HG03025 (cell line): ENCODE data around the gene INPP5F.
"Not testable (repeated sequence)": the region's sequence is repeated elsewhere in the genome, so short reads cannot be mapped to it uniquely, and the experiment has no call there.

Experiments used
- ATAC-seq: cut with Tn5 transposase; IDR thresholded peaks from one replicate; pipeline ENCODE4 v1.9.1; 2021; ENCODE audit warnings: mild to moderate bottlenecking, moderate library complexity; ENCODE audit not compliant: unreplicated experiment, low FRiP score

Gene INPP5F

GRCh38 chr10:119772334-119772733, 46.5 kb downstream of the INPP5F start:
- no peak for ATAC-seq

GRCh38 chr10:119773041-119773440, 47.2 kb downstream of the INPP5F start:
- not testable (repeated sequence) for ATAC-seq

GRCh38 chr10:119775529-119775928, 49.7 kb downstream of the INPP5F start:
- no peak for ATAC-seq

GRCh38 chr10:119776536-119776935, 50.7 kb downstream of the INPP5F start:
- no peak for ATAC-seq

GRCh38 chr10:119777686-119778085, 51.8 kb downstream of the INPP5F start:
- ATAC-seq: no peak

- no peak for ATAC-seq
Observed at GRCh38 chr10:119778776-119779445, 53.1 kb downstream of the INPP5F start.

GRCh38 chr10:119780879-119781480, 55.1 kb downstream of the INPP5F start:
- ATAC-seq: no peak

- ATAC-seq: no peak
Observed at GRCh38 chr10:119781498-119781897, 55.6 kb downstream of the INPP5F start.

- ATAC-seq: no peak
Observed at GRCh38 chr10:119782981-119783664, 57.3 kb downstream of the INPP5F start.

GRCh38 chr10:119783665-119784027, 57.8 kb downstream of the INPP5F start:
- ATAC-seq: no peak

GRCh38 chr10:119784340-119785067, 58.7 kb downstream of the INPP5F start:
- no peak for ATAC-seq

- ATAC-seq: no peak
Observed at GRCh38 chr10:119786117-119786769, 60.4 kb downstream of the INPP5F start.

- ATAC-seq: not testable (repeated sequence)
Observed at GRCh38 chr10:119795101-119795500, 69.3 kb downstream of the INPP5F start.

- ATAC-seq: no peak
Observed at GRCh38 chr10:119796039-119796438, 70.2 kb downstream of the INPP5F start.

- no peak for ATAC-seq
Observed at GRCh38 chr10:119801176-119801575, 75.3 kb downstream of the INPP5F start.

GRCh38 chr10:119801998-119802538, 76.2 kb downstream of the INPP5F start:
- no peak for ATAC-seq

GRCh38 chr10:119803264-119803663, 77.4 kb downstream of the INPP5F start:
- no peak for ATAC-seq

GRCh38 chr10:119805702-119806230, 79.9 kb downstream of the INPP5F start:
- ATAC-seq: no peak

- ATAC-seq: no peak
Observed at GRCh38 chr10:119806334-119807130, 80.7 kb downstream of the INPP5F start.
